ENCODE measurements around the gene NOS1AP. TPM values are rescaled to one million over a fixed set of nuclear protein-coding genes. Genes with fewer than 3 reads are reported as not detected.

NOS1AP gene
- total and polyA plus RNA-seq, 9 of the 15 experiments (the other 6 are each of a cell fraction or from before 2014, with no cell fraction given), result 0.07 to 1.5 (median 0.22) TPM

DNA sequence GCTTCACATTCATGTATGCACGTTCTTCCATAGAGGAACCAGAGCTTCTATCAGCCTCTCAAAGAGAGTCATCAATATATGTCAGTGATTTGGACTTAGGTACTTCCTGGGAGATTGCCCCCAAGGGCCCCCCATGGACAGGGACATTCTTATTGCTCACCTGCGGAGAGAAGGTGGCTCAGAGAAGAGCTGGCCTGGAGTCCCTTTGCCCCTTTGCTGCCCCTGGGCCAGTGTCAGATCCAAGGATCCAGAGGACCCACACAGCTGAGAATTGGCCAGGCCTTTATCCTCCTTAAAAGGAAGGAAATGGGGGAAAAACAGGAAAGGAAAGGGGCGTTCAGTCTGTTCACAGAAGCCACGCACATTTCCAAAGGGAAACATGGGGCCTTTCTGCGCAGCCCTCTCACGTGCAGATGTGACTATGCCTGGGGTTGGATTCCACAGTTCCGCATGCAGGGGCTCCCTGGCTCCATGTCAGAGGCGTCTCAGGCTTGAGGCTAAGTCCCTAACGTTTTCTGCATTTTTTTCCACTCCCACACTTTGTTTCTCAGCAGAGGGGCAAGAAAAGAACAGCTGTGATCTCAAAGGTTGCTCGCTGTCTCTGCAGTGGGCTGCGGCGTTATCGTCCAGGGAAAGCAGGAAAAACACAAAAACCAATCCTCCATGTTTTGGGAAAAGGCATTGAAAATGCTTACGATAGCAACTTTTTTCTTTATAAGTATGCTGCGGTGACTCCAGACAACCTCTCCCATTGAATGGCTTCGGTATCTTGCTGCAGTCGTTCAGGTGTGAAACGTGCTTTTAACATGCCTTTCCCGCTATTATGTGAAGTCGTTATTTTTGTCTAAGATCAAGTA, 318.0 kb downstream of the NOS1AP start (continued):
- TF ChIP-seq, protein P1, sequence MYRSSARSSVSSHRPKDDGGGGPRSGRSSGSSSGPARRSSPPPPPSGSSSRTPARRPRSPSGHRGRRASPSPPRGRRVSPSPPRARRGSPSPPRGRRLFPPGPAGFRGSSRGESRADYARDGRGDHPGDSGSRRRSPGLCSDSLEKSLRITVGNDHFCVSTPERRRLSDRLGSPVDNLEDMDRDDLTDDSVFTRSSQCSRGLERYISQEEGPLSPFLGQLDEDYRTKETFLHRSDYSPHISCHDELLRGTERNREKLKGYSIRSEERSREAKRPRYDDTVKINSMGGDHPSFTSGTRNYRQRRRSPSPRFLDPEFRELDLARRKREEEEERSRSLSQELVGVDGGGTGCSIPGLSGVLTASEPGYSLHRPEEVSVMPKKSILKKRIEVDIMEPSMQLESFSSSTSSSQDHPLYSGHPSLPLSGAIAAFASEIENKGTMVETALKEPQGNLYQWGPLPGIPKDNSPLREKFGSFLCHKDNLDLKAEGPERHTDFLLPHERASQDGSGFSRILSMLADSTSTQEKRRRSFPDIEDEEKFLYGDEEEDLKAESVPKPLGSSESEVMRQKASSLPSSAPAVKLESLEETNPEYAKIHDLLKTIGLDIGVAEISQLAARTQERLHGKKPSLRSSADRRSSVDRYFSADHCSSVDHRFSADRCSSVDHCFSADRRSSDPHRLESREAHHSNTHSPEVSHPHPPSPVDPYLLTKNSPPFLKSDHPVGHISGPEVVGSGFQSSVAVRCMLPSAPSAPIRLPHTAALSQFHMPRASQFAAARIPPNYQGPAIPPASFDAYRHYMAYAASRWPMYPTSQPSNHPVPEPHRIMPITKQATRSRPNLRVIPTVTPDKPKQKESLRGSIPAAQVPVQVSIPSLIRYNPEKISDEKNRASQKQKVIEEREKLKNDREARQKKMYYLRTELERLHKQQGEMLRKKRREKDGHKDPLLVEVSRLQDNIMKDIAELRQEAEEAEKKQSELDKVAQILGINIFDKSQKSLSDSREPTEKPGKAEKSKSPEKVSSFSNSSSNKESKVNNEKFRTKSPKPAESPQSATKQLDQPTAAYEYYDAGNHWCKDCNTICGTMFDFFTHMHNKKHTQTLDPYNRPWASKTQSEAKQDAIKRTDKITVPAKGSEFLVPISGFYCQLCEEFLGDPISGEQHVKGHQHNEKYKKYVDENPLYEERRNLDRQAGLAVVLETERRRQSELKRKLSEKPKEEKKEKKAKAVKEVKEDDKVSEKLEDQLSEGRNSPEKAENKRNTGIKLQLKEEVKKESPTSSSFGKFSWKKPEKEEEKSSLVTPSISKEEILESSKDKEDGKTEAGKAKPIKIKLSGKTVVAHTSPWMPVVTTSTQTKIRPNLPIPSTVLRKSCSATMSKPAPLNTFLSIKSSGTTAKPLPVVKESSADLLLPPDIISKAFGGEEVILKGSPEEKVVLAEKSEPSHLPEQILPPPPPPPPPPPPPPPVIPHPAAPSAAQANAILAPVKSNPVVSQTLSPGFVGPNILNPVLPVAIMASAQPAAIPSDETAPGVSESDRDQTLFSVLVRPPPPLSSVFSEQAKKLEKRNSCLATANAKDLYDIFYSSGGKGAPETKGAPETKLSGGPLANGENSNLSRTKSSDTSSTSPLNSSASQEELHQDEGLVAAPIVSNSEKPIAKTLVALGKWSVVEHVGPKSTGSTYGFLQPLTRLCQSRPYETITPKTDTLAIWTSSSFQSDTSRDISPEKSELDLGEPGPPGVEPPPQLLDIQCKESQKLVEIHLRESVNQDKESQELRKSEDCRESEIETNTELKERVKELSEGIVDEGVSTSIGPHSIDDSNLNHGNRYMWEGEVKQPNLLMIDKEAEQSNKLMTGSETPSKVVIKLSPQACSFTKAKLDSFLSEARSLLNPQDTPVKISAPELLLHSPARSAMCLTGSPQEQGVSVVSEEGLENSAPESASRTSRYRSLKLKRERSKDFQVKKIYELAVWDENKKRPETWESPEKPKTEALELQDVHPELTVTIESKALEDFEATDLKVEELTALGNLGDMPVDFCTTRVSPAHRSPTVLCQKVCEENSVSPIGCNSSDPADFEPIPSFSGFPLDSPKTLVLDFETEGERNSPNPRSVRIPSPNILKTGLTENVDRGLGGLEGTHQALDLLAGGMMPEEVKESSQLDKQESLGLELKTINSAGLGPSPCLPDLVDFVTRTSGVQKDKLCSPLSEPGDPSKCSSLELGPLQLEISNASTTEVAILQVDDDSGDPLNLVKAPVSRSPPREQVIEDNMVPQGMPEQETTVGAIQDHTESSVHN (IDR thresholded peaks at IDR 0.05; ENCODE audit: borderline replicate concordance in 1 of 2, low read depth in 1 of 2), result no peak
- TF ChIP-seq MBD2 (IDR thresholded peaks at IDR 0.05; ENCODE audit: borderline replicate concordance, low read depth) (0 out of 2 replicates have a peak, but pooled peaks have one; percentile 1), RBM22 (IDR thresholded peaks at IDR 0.05; ENCODE audit: low read depth, low read length, poor library complexity, severe bottlenecking) (no peak), RBM34 (IDR thresholded peaks at IDR 0.05; ENCODE audit: borderline replicate concordance, insufficient read depth, low read length) (no peak), L3MBTL2 (IDR thresholded peaks at IDR 0.05) (peak; percentile 61), ZSCAN29 (IDR thresholded peaks at IDR 0.05) (no peak), KLF10 (CRISPR knock-in tag; IDR thresholded peaks at IDR 0.05) (no peak), CHD4 (IDR thresholded peaks at IDR 0.05; ENCODE audit: insufficient read depth, insufficient replicate concordance, low read depth, low read length, poor library complexity, severe bottlenecking) (no peak), RHOXF2B (CRISPR knock-in tag; conservative IDR thresholded peaks at IDR 0.05) (no peak), KAT7 (CRISPR knock-in tag; IDR thresholded peaks at IDR 0.05; ENCODE audit: borderline replicate concordance) (0 out of 2 replicates have a peak, but pooled peaks have one; percentile 49)
- TF ChIP-seq, protein P2, sequence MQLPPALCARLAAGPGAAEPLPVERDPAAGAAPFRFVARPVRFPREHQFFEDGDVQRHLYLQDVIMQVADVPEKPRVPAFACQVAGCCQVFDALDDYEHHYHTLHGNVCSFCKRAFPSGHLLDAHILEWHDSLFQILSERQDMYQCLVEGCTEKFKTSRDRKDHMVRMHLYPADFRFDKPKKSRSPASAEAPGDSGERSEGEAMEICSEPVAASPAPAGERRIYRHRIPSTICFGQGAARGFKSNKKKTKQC (CRISPR knock-in tag; IDR thresholded peaks at IDR 0.05), result no peak
- TF ChIP-seq, protein P3, sequence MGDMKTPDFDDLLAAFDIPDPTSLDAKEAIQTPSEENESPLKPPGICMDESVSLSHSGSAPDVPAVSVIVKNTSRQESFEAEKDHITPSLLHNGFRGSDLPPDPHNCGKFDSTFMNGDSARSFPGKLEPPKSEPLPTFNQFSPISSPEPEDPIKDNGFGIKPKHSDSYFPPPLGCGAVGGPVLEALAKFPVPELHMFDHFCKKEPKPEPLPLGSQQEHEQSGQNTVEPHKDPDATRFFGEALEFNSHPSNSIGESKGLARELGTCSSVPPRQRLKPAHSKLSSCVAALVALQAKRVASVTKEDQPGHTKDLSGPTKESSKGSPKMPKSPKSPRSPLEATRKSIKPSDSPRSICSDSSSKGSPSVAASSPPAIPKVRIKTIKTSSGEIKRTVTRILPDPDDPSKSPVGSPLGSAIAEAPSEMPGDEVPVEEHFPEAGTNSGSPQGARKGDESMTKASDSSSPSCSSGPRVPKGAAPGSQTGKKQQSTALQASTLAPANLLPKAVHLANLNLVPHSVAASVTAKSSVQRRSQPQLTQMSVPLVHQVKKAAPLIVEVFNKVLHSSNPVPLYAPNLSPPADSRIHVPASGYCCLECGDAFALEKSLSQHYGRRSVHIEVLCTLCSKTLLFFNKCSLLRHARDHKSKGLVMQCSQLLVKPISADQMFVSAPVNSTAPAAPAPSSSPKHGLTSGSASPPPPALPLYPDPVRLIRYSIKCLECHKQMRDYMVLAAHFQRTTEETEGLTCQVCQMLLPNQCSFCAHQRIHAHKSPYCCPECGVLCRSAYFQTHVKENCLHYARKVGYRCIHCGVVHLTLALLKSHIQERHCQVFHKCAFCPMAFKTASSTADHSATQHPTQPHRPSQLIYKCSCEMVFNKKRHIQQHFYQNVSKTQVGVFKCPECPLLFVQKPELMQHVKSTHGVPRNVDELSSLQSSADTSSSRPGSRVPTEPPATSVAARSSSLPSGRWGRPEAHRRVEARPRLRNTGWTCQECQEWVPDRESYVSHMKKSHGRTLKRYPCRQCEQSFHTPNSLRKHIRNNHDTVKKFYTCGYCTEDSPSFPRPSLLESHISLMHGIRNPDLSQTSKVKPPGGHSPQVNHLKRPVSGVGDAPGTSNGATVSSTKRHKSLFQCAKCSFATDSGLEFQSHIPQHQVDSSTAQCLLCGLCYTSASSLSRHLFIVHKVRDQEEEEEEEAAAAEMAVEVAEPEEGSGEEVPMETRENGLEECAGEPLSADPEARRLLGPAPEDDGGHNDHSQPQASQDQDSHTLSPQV (IDR thresholded peaks at IDR 0.05), result peak; percentile 62
